HUES48 (cell line): ENCODE measurements around the gene FYCO1.

Experiments
- H3K27ac ChIP-seq: one replicate; pipeline ENCODE4 v1.7.0; 2013; ENCODE audit warnings: low read depth, low read length, inconsistent platforms
- H3K27me3 ChIP-seq: 2 replicates; pipeline ENCODE4 v1.6.1; 2013; ENCODE audit warnings: mild to moderate bottlenecking, low read length; ENCODE audit not compliant: control insufficient read depth, insufficient read depth
- H3K36me3 ChIP-seq: 2 replicates; pipeline ENCODE4 v1.6.1; 2013; ENCODE audit warnings: low read length; ENCODE audit not compliant: control insufficient read depth, insufficient read depth
- H3K4me1 ChIP-seq: 2 replicates; pipeline ENCODE4 v1.6.1; 2013; ENCODE audit warnings: mild to moderate bottlenecking, low read length; ENCODE audit not compliant: control insufficient read depth, insufficient read depth
- H3K4me3 ChIP-seq: 2 replicates; pipeline ENCODE4 v1.5.1; 2013; ENCODE audit warnings: mild to moderate bottlenecking, low read depth, low read length
- H3K9ac ChIP-seq: 2 replicates; pipeline ENCODE4 v1.6.1; 2013; ENCODE audit warnings: mild to moderate bottlenecking, low read depth, low read length, moderate library complexity
- H3K9me3 ChIP-seq: 2 replicates; pipeline ENCODE4 v1.6.1; 2013; ENCODE audit warnings: low read length; ENCODE audit not compliant: control insufficient read depth, insufficient read depth

The FYCO1 gene

GRCh38 chr3:45969953-45970352 is 25.7 kb downstream of the FYCO1 start:
- no peaks in the 10 kb centered on the region for H3K27me3 ChIP-seq
- no peak overlapping the region for H3K4me3 ChIP-seq
- H3K27ac ChIP-seq: no peak overlapping the region
- no peaks in the 10 kb centered on the region for H3K9me3 ChIP-seq
- H3K9ac ChIP-seq: no peak overlapping the region
- 0 out of 2 replicates have a peak, but pooled peaks cover 4% of the 10 kb centered on the region for H3K4me1 ChIP-seq
- H3K36me3 ChIP-seq: peaks cover 99% of the 10 kb centered on the region

GRCh38 chr3:45969116-45969515 is 26.5 kb downstream of the FYCO1 start:
- peaks cover 99% of the 10 kb centered on the region for H3K36me3 ChIP-seq
- H3K4me3 ChIP-seq: no peak overlapping the region
- no peaks in the 10 kb centered on the region for H3K27me3 ChIP-seq
- 0 out of 2 replicates have a peak, but pooled peaks cover 4% of the 10 kb centered on the region for H3K4me1 ChIP-seq
- no peaks in the 10 kb centered on the region for H3K9me3 ChIP-seq
- H3K27ac ChIP-seq: no peak overlapping the region
- no peak overlapping the region for H3K9ac ChIP-seq

- Histone ChIP-seq H3K9ac (no peak overlapping the region), H3K27ac (no peak overlapping the region)
Measured at GRCh38 chr3:45968706-45969105, 26.9 kb downstream of the FYCO1 start.

GRCh38 chr3:45968149-45968548 is 27.5 kb downstream of the FYCO1 start:
- H3K9ac ChIP-seq: no peak overlapping the region
- H3K27me3 ChIP-seq: no peaks in the 10 kb centered on the region
- H3K9me3 ChIP-seq: no peaks in the 10 kb centered on the region
- H3K36me3 ChIP-seq: peaks cover 99% of the 10 kb centered on the region
- H3K27ac ChIP-seq: no peak overlapping the region
- H3K4me1 ChIP-seq: 0 out of 2 replicates have a peak, but pooled peaks cover 4% of the 10 kb centered on the region
- no peak overlapping the region for H3K4me3 ChIP-seq

More at GRCh38 chr3:45968706-45969105, 26.9 kb downstream of the FYCO1 start:
- Histone ChIP-seq H3K27me3 (no peaks in the 10 kb centered on the region), H3K36me3 (peaks cover 99% of the 10 kb centered on the region), H3K4me1 (0 out of 2 replicates have a peak, but pooled peaks cover 4% of the 10 kb centered on the region), H3K4me3 (no peak overlapping the region), H3K9me3 (no peaks in the 10 kb centered on the region)

GRCh38 chr3:45967724-45968123 is 27.9 kb downstream of the FYCO1 start:
- Histone ChIP-seq H3K27me3 (no peaks in the 10 kb centered on the region), H3K4me1 (0 out of 2 replicates have a peak, but pooled peaks cover 4% of the 10 kb centered on the region), H3K4me3 (no peak overlapping the region), H3K9me3 (no peaks in the 10 kb centered on the region), H3K36me3 (peaks cover 99% of the 10 kb centered on the region), H3K9ac (no peak overlapping the region), H3K27ac (no peak overlapping the region)

GRCh38 chr3:45966950-45967640 is 28.5 kb downstream of the FYCO1 start:
- Histone ChIP-seq H3K9me3 (no peaks in the 10 kb centered on the region), H3K4me1 (0 out of 2 replicates have a peak, but pooled peaks cover 4% of the 10 kb centered on the region), H3K9ac (no peak overlapping the region), H3K36me3 (peaks cover 99% of the 10 kb centered on the region), H3K4me3 (no peak overlapping the region), H3K27ac (no peak overlapping the region), H3K27me3 (no peaks in the 10 kb centered on the region)

GRCh38 chr3:45966371-45966791 is 29.2 kb downstream of the FYCO1 start:
- Histone ChIP-seq H3K9me3 (no peaks in the 10 kb centered on the region), H3K27ac (no peak overlapping the region), H3K27me3 (no peaks in the 10 kb centered on the region), H3K4me3 (no peak overlapping the region), H3K36me3 (peaks cover 99% of the 10 kb centered on the region), H3K4me1 (0 out of 2 replicates have a peak, but pooled peaks cover 4% of the 10 kb centered on the region), H3K9ac (no peak overlapping the region)

GRCh38 chr3:45965653-45966052 is 30.0 kb downstream of the FYCO1 start:
- 0 out of 2 replicates have a peak, but pooled peaks cover 4% of the 10 kb centered on the region for H3K4me1 ChIP-seq
- H3K27me3 ChIP-seq: no peaks in the 10 kb centered on the region
- peaks cover 100% of the 10 kb centered on the region for H3K36me3 ChIP-seq
- H3K4me3 ChIP-seq: no peak overlapping the region
- no peak overlapping the region for H3K9ac ChIP-seq
- no peaks in the 10 kb centered on the region for H3K9me3 ChIP-seq
- H3K27ac ChIP-seq: no peak overlapping the region

- Histone ChIP-seq H3K36me3 (peaks cover 100% of the 10 kb centered on the region), H3K4me1 (0 out of 2 replicates have a peak, but pooled peaks cover 4% of the 10 kb centered on the region)
Measured at GRCh38 chr3:45965253-45965652, 30.4 kb downstream of the FYCO1 start.

GRCh38 chr3:45964139-45964538 is 31.5 kb downstream of the FYCO1 start:
- Histone ChIP-seq H3K36me3 (peaks cover 100% of the 10 kb centered on the region), H3K9ac (no peak overlapping the region), H3K27me3 (no peaks in the 10 kb centered on the region), H3K4me1 (0 out of 2 replicates have a peak, but pooled peaks cover 4% of the 10 kb centered on the region), H3K27ac (no peak overlapping the region), H3K9me3 (no peaks in the 10 kb centered on the region), H3K4me3 (no peak overlapping the region)

More at GRCh38 chr3:45965253-45965652, 30.4 kb downstream of the FYCO1 start:
- Histone ChIP-seq H3K27ac (no peak overlapping the region), H3K9ac (no peak overlapping the region), H3K9me3 (no peaks in the 10 kb centered on the region), H3K4me3 (no peak overlapping the region), H3K27me3 (no peaks in the 10 kb centered on the region)

- no peaks in the 10 kb centered on the region for H3K9me3 ChIP-seq
- H3K4me3 ChIP-seq: no peak overlapping the region
- H3K27me3 ChIP-seq: no peaks in the 10 kb centered on the region
- peaks cover 100% of the 10 kb centered on the region for H3K36me3 ChIP-seq
- H3K9ac ChIP-seq: no peak overlapping the region
- no peaks in the 10 kb centered on the region for H3K4me1 ChIP-seq
- H3K27ac ChIP-seq: no peak overlapping the region
Measured at GRCh38 chr3:45962033-45962432, 33.6 kb downstream of the FYCO1 start.
